Endothelial cell (in vitro differentiated cells): ENCODE data around the gene PLCB1. TPM values are rescaled to one million over a fixed set of nuclear protein-coding genes. Genes with fewer than 3 reads are reported as not detected.

ENCODE experiments used
- DNase-seq: peaks from one replicate; pipeline ENCODE4 v3.0.0; 2021; ENCODE audit warnings: low spot score
- H3K27ac Mint-ChIP-seq: one replicate; pipeline ENCODE4 v1.8.0; 2021; ENCODE audit warnings: mixed read lengths, inconsistent platforms; ENCODE audit not compliant: unreplicated experiment
- H3K27me3 Mint-ChIP-seq: one replicate; pipeline ENCODE4 v1.8.0; 2021; ENCODE audit warnings: mild to moderate bottlenecking, moderate library complexity, mixed read lengths, inconsistent platforms; ENCODE audit not compliant: unreplicated experiment
- H3K36me3 Mint-ChIP-seq: one replicate; pipeline ENCODE4 v1.8.0; 2021; ENCODE audit warnings: mild to moderate bottlenecking, low read depth, mixed read lengths, inconsistent platforms; ENCODE audit not compliant: unreplicated experiment
- H3K4me1 Mint-ChIP-seq: one replicate; pipeline ENCODE4 v1.8.0; 2021; ENCODE audit warnings: mild to moderate bottlenecking, mixed read lengths, inconsistent platforms; ENCODE audit not compliant: unreplicated experiment
- H3K4me3 Mint-ChIP-seq: one replicate; pipeline ENCODE4 v1.8.0; 2021; ENCODE audit warnings: mild to moderate bottlenecking, mixed read lengths, inconsistent platforms; ENCODE audit not compliant: unreplicated experiment
- H3K9me3 Mint-ChIP-seq: one replicate; pipeline ENCODE4 v1.8.0; 2021; ENCODE audit warnings: mixed read lengths, inconsistent platforms; ENCODE audit not compliant: unreplicated experiment
- CTCF ChIP-seq: fragments of 200-600 bp; sonication (generic); IDR thresholded peaks from one replicate; pipeline ENCODE4 v1.5.0; 2021; ENCODE audit warnings: antibody characterized with exemption; ENCODE audit not compliant: unreplicated experiment
- total RNA-seq: library from RNA; stranded (reverse); fragmentation: NEBNext Ultra II Directional; extraction: Animal tissue kit (Norgen Biotek cat#: 25700); gene quantifications from one replicate; pipeline ENCODE4 v1.2.1, GENCODE V29; 2021; ENCODE audit not compliant: unreplicated experiment

Gene PLCB1
- total RNA-seq, 1 donor from 2014 or later: 8.1 TPM

DNA sequence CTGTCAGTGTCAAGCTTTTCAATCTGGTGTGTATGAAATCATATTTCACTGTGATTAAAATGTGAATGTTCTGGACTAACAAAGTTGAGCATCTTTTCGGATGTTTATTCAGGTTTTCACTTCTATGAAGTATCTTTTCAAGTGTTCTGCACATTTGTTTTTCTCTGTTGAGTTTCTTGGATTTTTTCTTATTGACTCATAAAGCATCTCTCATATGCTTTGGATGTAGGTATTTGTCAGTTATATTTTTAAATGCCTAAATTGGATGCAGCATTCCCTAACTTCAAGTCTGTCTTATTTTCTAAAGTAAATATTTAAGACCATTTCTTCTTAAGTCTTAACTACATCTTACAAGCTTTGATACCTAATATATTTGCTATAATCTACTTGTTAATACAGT is 398.0 kb downstream of the PLCB1 start:
- Mint-ChIP-seq H3K4me3 (no peak overlapping the region), H3K4me1 (peaks cover 3% of the 10 kb centered on the region), H3K27ac (no peak overlapping the region), H3K27me3 (no peaks in the 10 kb centered on the region), H3K36me3 (no peaks in the 10 kb centered on the region), H3K9me3 (no peaks in the 10 kb centered on the region)
- no peak for TF ChIP-seq CTCF
- no peak for DNase-seq

DNA sequence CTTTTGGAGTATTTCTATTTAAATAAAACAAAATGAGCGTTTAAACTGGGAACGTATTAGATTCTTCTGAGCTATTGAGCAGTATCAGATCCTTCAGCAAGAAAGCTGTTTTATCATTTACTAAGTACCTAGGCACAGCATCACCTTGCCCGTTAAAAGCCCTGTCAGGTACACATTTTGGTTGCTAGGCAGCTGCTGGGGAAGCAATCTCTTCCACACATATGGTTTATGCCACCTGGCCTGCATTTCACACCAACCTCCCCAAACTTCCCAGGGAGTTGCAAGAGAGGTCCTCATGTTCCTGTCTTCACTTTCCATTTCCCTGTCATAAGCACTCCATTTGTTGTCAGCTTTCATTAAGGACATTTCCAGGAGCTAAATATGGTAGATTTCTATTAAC is 400.1 kb downstream of the PLCB1 start:
- no peak for TF ChIP-seq CTCF
- Mint-ChIP-seq H3K4me3 (no peak overlapping the region), H3K27ac (no peak overlapping the region), H3K27me3 (no peaks in the 10 kb centered on the region), H3K4me1 (peaks cover 3% of the 10 kb centered on the region), H3K9me3 (no peaks in the 10 kb centered on the region), H3K36me3 (no peaks in the 10 kb centered on the region)
- DNase-seq: no peak

GRCh38 chr20:8534368-8535160 is 402.5 kb downstream of the PLCB1 start:
- no peak overlapping the region for H3K4me3 Mint-ChIP-seq
- no peak for TF ChIP-seq CTCF
- H3K27me3 Mint-ChIP-seq: no peaks in the 10 kb centered on the region
- no peak overlapping the region for H3K27ac Mint-ChIP-seq
- no peak for DNase-seq
- no peaks in the 10 kb centered on the region for H3K9me3 Mint-ChIP-seq
- H3K36me3 Mint-ChIP-seq: no peaks in the 10 kb centered on the region
- peaks cover 3% of the 10 kb centered on the region for H3K4me1 Mint-ChIP-seq

DNA sequence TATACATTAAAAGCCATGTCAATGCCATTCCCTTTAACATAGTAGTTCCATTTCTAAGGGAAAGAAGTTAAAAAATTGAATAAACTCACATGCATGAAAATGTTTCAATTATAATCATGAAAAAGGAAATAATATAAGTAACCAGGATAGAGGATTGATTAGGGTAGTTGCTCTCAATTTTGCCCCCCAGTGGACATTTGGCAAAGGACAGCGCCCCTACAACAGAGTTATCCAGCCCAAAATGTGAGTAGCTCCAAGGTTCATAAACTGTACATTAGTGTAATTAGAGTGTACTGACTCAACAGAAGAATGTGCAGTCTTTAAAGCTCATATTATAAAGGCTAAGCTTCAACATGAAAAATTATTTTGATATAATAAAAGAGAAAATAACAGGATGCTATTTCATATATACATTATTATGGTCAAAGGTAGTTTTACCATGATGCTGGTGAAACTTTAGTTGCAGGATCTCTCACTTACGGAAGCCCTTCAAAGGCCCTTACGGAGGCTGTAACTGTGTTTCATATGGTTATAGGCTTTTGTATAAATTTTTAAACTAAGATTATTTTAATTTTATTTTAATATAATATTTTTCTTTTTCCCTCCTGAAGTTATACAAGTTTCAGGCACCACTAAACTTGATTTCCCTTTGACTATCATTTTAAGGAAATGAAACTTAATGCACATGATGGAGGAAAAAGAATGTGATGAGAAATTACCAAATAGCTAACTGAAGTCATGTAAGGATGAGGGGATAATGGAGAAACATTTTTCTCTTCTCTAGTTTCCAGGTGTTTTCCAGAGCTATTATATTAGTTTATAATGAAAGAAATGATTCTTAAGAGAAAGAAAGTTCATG is 403.6 kb downstream of the PLCB1 start:
- no peak overlapping the region for H3K27ac Mint-ChIP-seq

More for the DNA sequence above, 403.6 kb downstream of the PLCB1 start:
- DNase-seq: peak; percentile 30
- Mint-ChIP-seq H3K9me3 (no peaks in the 10 kb centered on the region), H3K4me3 (no peak overlapping the region), H3K4me1 (peaks cover 3% of the 10 kb centered on the region), H3K27me3 (no peaks in the 10 kb centered on the region), H3K36me3 (no peaks in the 10 kb centered on the region)
- peak; percentile 80 for TF ChIP-seq CTCF
